Measurements from ENCODE around the gene GCN1. TPM values are rescaled to one million over a fixed set of nuclear protein-coding genes. Genes with fewer than 3 reads are reported as not detected.
"Not testable (repeated sequence)": the region's sequence is repeated elsewhere in the genome, so short reads cannot be mapped to it uniquely, and the experiment has no call there.

GCN1 gene
- total RNA-seq, 8 experiments from 2014 or later: 31.8 to 153 (median 47.1) TPM

DNA sequence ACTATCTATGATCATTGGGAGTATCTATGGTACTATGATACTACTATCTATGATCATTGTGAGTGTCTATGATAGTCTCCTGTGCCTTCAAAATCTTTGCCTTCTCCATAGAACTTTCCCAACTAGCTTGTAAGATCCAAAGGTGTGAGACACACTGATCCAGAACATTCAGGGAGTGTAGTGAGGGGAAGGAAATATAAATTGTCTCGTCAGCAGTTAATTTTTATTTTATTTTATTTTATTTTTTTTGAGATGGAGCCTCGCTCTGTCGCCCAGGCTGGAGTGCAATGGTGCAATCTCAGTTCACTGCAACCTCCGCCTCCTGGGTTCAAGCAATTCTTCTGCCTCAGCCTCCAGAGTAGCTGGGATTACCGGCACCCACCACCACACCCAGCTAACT lies 12.3 kb upstream of the GCN1 start:
- not testable (repeated sequence) for H3K4me3 ChIP-seq; H3K27ac ChIP-seq; ATAC-seq (replicated peaks in 6 of 8); H3K4me1 ChIP-seq (replicated peaks in 1 of 2)
- 90 to 100% (median 95%) methylated on average over 1 to 5 of the region's 5 CpGs; no CpG with 5 or more reads in 2 of the 10 experiments for WGBS, 10 experiments
- in situ Hi-C loops (cut with MboI; ENCODE audit: low pct_unique_long_range_greater_than_20kb in 2 of 9, low sequenced_read_pairs in 9 of 9, unreplicated experiment in 9 of 9): loop anchor here in 1 of 9 experiments (25.0 kb wide), 1 partner anchor 256 kb away; the partner anchor contains the start of gene SRSF9

DNA sequence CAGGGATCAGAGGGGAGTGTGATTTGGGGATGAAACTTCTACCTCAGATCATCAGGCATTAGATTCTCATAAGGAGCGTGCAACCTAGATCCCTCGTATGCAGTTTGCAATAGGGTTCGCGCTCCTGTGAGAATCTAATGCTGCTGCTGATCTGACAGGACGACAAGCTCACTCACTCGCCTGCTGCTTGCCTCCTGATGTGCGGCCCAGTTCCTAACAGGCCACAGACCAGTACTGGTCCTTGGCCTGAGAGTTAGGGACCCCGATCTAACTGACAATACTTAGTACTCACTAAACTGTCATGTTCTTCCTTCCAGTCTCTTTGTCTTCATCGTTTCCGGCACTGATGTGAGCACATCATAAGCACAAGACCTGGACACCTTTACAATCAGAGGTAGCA lies 11.7 kb upstream of the GCN1 start:
- in situ Hi-C loops (cut with MboI; ENCODE audit: low pct_unique_long_range_greater_than_20kb in 2 of 9, low sequenced_read_pairs in 9 of 9, unreplicated experiment in 9 of 9): loop anchor here in 1 of 9 experiments (25.0 kb wide), 1 partner anchor 256 kb away; the partner anchor contains the start of gene SRSF9
- WGBS, 10 experiments: 92 to 100% (median 96%) methylated on average over 1 to 8 of the region's 10 CpGs; no CpG with 5 or more reads in 3 of the 10 experiments
- no peak for ATAC-seq (replicated peaks in 6 of 8)
- no peaks in the 10 kb centered on the region for H3K4me1 ChIP-seq (replicated peaks in 1 of 2)
- H3K4me3 ChIP-seq: no peak overlapping the region
- H3K27ac ChIP-seq: no peak overlapping the region

DNA sequence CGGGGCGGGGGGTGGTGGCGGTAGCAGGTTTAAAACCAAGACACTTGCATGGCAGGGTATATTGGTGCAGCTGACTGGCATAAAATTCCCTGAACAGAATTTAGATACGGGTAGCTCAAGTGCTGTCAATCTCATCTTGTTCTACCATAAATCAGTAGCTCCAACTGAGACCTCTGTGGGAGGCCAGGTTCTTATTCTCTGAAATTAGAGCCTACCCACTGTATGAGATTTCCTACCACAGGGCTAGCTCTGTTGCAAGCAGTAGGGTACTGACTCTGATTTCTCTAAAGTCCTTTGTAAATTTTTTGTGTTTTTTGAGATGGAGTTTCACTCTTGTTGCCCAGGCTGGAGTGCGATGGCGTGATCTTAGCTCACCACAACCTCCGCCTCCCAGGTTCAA lies 9.7 kb upstream of the GCN1 start:
- no peak for ATAC-seq (replicated peaks in 6 of 8)
- 90 to 100% (median 100%) methylated on average over 1 to 3 of the region's 7 CpGs; no CpG with 5 or more reads in 7 of the 10 experiments for WGBS, 10 experiments
- H3K4me1 ChIP-seq (replicated peaks in 1 of 2): peaks cover 8 to 10% of the 10 kb centered on the region in 2 donors
- H3K27ac ChIP-seq: no peak overlapping the region
- in situ Hi-C loops (cut with MboI; ENCODE audit: low pct_unique_long_range_greater_than_20kb in 2 of 9, low sequenced_read_pairs in 9 of 9, unreplicated experiment in 9 of 9): loop anchor here in 1 of 9 experiments (25.0 kb wide), 1 partner anchor 258 kb away; the partner anchor contains the start of gene SRSF9
- H3K4me3 ChIP-seq: no peak overlapping the region

DNA sequence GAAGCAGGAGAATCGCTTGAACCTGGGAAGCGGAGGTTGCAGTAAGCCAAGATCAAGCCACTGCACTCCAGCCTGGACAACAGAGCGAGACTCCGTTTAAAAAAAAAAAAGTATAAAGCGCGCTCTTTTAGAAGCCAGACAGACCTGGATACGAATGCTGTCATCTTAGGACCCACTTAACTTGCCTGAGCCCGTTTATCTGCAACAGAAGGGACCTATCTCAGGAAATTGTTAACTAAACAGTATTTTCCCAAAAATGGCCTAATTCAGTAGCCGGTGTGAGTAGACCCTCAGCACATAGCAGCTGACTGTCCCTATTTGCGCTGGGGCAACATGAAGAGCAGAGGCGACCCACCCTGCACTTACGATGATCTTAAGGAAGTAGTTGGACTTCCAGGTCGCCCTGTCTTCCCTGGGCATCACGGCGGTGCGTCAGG lies 5.9 kb upstream of the GCN1 start:
- in situ Hi-C loops (cut with MboI; ENCODE audit: low pct_unique_long_range_greater_than_20kb in 2 of 9, low sequenced_read_pairs in 9 of 9, unreplicated experiment in 9 of 9): loop anchor here in 1 of 9 experiments (25.0 kb wide), 1 partner anchor 262 kb away; the partner anchor contains the start of gene SRSF9
- ATAC-seq (replicated peaks in 6 of 8): no peak
- Histone ChIP-seq H3K27ac (peak overlapping the region; percentile 57 to 78), H3K4me3 (peak overlapping the region; percentile 63 to 85 (median 73)), H3K4me1 (replicated peaks in 1 of 2) (peaks cover 12 to 14% of the 10 kb centered on the region in 2 donors)
- WGBS, 10 experiments: 0 to 10% (median 0%) methylated on average over 2 to 9 of the region's 16 CpGs; no CpG with 5 or more reads in 1 of the 10 experiments

DNA sequence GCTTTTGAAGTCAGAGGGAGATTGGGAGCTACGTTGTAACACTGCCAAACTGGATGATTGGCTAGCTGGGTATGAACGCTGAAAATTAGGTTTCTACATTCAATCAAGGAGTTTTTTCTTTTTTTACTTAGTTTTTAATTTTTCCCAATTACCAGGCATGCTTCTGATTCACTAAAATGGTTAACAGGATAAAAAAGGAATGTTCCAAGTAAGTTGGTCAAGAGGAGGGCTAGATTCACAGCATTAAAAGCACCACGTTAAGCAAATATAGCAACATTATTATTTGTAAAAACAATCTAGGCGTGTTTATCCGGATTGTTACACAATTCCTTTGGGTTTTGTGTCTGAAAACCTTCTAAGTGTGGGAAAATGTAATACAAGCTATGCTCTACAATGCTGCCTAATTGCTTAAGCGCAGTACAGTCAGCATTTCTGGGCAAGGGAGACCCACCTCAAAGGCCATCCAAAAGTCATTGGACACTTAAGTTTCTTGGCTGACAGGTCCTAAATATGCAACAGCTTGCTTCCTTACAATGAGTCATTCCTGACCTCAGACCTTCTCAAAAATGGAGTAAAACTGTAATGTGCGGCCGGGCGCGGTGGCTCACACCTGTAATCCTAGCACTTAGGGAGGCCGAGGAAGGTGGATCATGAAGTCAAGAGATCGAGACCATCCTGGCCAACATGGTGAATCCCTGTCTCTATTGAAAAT lies 5.2 kb upstream of the GCN1 start:
- in situ Hi-C loops (cut with MboI; ENCODE audit: low pct_unique_long_range_greater_than_20kb in 2 of 9, low sequenced_read_pairs in 9 of 9, unreplicated experiment in 9 of 9): loop anchor here in 1 of 9 experiments (25.0 kb wide), 1 partner anchor 263 kb away; the partner anchor contains the start of gene SRSF9
- no peak for ATAC-seq (replicated peaks in 6 of 8)
- Histone ChIP-seq H3K4me3 (peak overlapping the region; percentile 63 to 85 (median 73)), H3K4me1 (replicated peaks in 1 of 2) (peaks cover 17 to 20% of the 10 kb centered on the region in 2 donors), H3K27ac (peak overlapping the region; percentile 23 to 78)
- WGBS, 10 experiments: 0 to 45% (median 15%) methylated on average over 2 to 11 of the region's 12 CpGs

DNA sequence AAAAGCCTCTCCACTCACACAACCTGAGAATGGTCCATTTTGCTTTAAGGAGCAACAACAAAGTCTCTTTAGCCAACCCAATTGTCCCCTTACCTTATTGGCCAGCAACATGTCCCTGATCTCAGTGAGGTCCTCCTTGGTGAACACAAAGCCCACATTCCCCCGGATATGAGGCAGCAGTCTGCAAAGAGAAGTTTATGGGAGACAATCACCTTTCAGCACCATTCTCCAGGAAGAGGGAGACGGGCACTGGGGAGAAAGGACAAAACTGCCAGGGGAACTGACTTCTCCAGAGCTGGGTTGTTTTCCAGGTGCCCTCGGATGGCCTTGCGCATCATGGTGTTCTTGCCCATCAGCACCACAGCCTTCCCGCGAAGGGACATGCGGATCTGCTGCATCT lies 4.5 kb upstream of the GCN1 start:
- Histone ChIP-seq H3K4me1 (replicated peaks in 1 of 2) (peaks cover 17 to 20% of the 10 kb centered on the region in 2 donors), H3K27ac (no peak overlapping the region), H3K4me3 (no peak overlapping the region)
- WGBS, 10 experiments: 59 to 100% (median 74%) methylated on average over 1 to 4 of the region's 7 CpGs; no CpG with 5 or more reads in 7 of the 10 experiments
- in situ Hi-C loops (cut with MboI; ENCODE audit: low pct_unique_long_range_greater_than_20kb in 2 of 9, low sequenced_read_pairs in 9 of 9, unreplicated experiment in 9 of 9): no loop called here
- no peak for ATAC-seq (replicated peaks in 6 of 8)

DNA sequence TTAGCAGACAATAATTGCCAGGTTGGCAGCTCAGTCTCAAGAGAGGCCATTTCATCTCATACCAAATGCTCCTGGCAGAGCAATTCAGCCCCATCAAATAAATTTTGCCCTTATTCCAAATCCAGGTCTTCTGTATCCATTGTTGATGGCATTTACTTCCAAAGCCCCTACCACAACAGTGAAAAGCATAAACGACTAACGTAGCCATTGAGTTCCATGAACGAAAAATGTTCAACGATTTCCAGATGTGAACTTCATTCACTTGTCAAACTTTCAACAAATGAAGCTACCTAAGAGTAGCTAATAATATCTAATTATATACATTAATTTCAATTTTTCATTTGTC lies 3.0 kb upstream of the GCN1 start:
- H3K4me1 ChIP-seq (replicated peaks in 1 of 2): peaks cover 27 to 28% of the 10 kb centered on the region in 2 donors
- H3K4me3 ChIP-seq: no peak overlapping the region
- ATAC-seq (replicated peaks in 6 of 8): no peak
- H3K27ac ChIP-seq: no peak overlapping the region
- in situ Hi-C loops (cut with MboI; ENCODE audit: low pct_unique_long_range_greater_than_20kb in 2 of 9, low sequenced_read_pairs in 9 of 9, unreplicated experiment in 9 of 9): no loop called here
- 0 to 100% (median 43%) methylated on average over 1 to 4 of the region's 4 CpGs; no CpG with 5 or more reads in 3 of the 10 experiments for WGBS, 10 experiments

DNA sequence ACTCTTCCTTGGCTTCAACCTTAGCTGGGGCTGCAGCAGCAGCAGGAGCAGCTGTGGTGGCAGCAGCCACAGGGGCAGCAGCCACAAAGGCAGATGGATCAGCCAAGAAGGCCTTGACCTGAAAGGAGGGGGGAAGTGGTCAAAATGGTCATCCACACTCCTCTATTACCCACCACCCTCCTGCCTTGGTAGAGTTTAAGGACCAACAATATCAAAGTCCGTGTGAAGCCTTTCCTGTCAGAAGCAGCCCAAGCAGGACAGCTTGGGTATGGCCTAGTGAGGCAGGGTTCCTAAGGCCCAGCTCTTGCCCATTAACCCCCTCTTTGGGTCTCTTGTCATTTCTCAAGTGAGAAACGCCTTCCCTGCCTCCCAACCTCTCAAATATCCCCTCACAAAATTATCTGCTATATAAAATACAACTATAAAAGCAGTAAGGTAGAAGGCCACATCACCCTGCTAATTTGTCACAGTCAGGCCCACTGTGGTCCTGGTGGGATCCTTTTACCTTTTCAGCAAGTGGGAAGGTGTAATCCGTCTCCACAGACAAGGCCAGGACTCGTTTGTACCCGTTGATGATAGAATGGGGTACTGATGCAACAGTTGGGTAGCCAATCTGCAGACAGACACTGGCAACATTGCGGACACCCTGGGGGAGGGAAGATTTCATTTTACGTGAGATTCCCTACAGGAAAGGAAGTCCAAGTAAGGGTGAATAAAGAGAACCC lies 2.5 kb upstream of the GCN1 start:
- H3K4me3 ChIP-seq; in situ Hi-C loops (cut with MboI; ENCODE audit: low pct_unique_long_range_greater_than_20kb in 2 of 9, low sequenced_read_pairs in 9 of 9, unreplicated experiment in 9 of 9); ATAC-seq (replicated peaks in 6 of 8); H3K27ac ChIP-seq: not testable (repeated sequence)
- peaks cover 27 to 28% of the 10 kb centered on the region in 2 donors for H3K4me1 ChIP-seq (replicated peaks in 1 of 2)
- WGBS, 10 experiments: 50 to 100% (median 92%) methylated on average over 1 to 7 of the region's 7 CpGs; no CpG with 5 or more reads in 3 of the 10 experiments

DNA sequence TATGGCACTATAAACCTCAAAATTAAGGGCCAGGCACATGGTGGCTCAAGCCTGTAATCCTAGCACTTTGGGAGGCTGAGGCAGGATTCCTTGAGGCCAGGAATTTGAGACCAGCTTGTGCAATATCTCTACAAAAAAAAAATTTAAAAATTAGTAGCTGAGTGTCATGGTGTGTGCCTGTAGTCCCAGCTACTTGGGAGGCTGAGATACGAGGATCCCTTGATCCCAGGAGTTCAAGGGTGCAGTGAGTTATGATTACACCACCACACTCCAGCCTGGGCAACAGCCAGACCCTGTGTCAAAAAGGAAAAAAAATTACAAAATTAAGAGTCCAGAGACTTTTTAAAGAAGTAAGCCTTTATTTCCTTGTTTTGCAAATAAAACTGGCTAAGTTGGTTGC lies 1.8 kb upstream of the GCN1 start:
- peaks cover 27 to 28% of the 10 kb centered on the region in 2 donors for H3K4me1 ChIP-seq (replicated peaks in 1 of 2)
- H3K27ac ChIP-seq: no peak overlapping the region
- H3K4me3 ChIP-seq: no peak overlapping the region
- WGBS, 10 experiments: 38 to 100% (median 100%) methylated on average over 1 of the region's 1 CpG; no CpG with 5 or more reads in 4 of the 10 experiments
- in situ Hi-C loops (cut with MboI; ENCODE audit: low pct_unique_long_range_greater_than_20kb in 2 of 9, low sequenced_read_pairs in 9 of 9, unreplicated experiment in 9 of 9): no loop called here
- ATAC-seq (replicated peaks in 6 of 8): no peak

DNA sequence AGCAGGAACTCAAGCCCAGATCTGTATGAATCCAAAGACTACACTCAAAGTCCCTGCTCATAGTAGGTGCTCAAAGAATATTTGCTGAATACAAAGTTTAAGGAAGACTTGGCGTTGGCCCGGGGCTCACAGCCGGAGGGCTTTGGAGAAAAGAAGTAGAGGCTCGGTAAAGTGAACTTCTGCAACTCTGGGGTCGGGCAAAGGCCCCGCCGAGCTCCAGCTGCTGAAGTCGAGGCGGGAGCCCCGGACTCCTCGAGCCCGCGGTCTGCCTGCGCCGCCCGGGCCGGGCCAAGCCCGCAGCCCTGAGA lies 335 bp downstream of the GCN1 start:
- 0 to 3% (median 0%) methylated on average over 3 to 5 of the region's 18 CpGs; no CpG with 5 or more reads in 4 of the 10 experiments for WGBS, 10 experiments
- Histone ChIP-seq H3K27ac (peak overlapping the region; percentile 89 to 99), H3K4me1 (replicated peaks in 1 of 2) (peaks cover 18% of the 10 kb centered on the region in 2 donors), H3K4me3 (peak overlapping the region; percentile 61 to 84 (median 64))
- ATAC-seq (replicated peaks in 6 of 8): peak in 2 of 8 experiments; percentile 28 to 48
- in situ Hi-C loops (cut with MboI; ENCODE audit: low pct_unique_long_range_greater_than_20kb in 2 of 9, low sequenced_read_pairs in 9 of 9, unreplicated experiment in 9 of 9): no loop called here

DNA sequence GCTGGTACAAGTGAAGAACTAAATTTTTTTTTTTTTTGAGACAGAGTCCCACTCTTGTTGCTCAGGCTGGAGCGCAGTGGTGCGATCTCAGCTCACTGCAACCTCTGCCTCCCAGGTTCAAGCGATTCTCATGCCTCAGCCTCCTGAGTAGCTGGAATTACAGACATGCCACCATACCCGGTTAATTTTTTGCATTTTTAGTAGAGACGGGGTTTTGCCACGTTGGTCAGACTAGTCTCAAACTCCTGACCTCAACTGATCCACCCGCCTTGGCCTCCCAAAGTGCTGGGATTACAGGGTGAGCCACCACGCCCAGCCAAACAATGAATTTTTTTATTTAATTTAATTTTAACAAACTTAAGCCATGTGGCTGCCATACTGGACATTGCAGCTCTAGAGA lies 1.2 kb downstream of the GCN1 start:
- peak overlapping the region; percentile 61 to 84 (median 64) for H3K4me3 ChIP-seq
- peaks cover 18% of the 10 kb centered on the region in 2 donors for H3K4me1 ChIP-seq (replicated peaks in 1 of 2)
- in situ Hi-C loops (cut with MboI; ENCODE audit: low pct_unique_long_range_greater_than_20kb in 2 of 9, low sequenced_read_pairs in 9 of 9, unreplicated experiment in 9 of 9); ATAC-seq (replicated peaks in 6 of 8): not testable (repeated sequence)
- peak overlapping the region in 1 of 2 donors; percentile 99 for H3K27ac ChIP-seq
- WGBS, 10 experiments: 40 to 100% (median 97%) methylated on average over 1 to 7 of the region's 8 CpGs; no CpG with 5 or more reads in 4 of the 10 experiments

DNA sequence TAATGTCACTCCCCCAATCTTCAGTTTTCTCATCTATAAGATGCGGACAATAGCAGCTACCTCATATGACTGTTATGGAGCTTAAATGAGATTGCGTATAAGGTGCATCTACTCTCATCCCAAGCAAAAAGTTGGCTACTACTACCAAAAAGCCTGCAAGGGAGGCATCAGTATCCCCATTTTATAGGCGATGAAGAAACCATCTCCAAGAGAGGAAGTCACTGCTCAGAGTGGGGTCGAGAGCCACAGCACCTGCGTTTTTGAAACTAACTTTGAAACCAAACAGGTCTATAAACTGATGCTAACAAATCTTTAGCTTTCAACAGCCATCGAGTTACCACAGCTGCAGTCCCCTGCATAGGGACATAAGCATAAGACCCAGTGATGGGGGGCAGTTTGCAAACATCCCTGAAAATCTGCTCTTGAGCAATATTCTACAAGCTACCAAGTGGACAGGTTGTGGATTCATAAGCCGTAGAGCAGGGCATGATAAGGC lies 3.5 kb downstream of the GCN1 start:
- Histone ChIP-seq H3K4me3 (no peak overlapping the region), H3K27ac (no peak overlapping the region), H3K4me1 (replicated peaks in 1 of 2) (peaks cover 18% of the 10 kb centered on the region in 2 donors)
- no peak for ATAC-seq (replicated peaks in 6 of 8)
- 71 to 100% (median 96%) methylated on average over 1 to 7 of the region's 7 CpGs for WGBS, 10 experiments
- in situ Hi-C loops (cut with MboI; ENCODE audit: low pct_unique_long_range_greater_than_20kb in 2 of 9, low sequenced_read_pairs in 9 of 9, unreplicated experiment in 9 of 9): no loop called here

DNA sequence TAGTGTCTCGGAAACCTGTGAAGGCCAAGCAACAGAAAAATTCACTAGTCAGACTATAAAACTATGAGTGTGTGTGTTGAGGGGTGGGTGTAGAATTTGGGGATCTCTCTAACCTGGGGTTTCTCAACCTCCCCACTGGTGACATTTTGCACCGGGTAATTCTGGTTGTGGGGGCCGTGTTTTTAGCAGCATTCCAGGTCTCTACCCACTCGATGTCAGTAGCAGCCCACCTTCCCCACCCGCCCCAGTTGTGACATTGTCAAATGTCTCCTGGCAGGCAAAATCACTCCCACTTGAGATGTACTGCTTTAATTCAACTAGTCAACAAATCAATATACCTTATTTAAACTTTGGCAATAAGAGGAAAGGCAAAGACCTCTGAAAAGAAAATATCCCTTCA lies 4.1 kb downstream of the GCN1 start:
- ATAC-seq (replicated peaks in 6 of 8): no peak
- Histone ChIP-seq H3K27ac (no peak overlapping the region), H3K4me3 (no peak overlapping the region), H3K4me1 (replicated peaks in 1 of 2) (peaks cover 14 to 15% of the 10 kb centered on the region in 2 donors)
- in situ Hi-C loops (cut with MboI; ENCODE audit: low pct_unique_long_range_greater_than_20kb in 2 of 9, low sequenced_read_pairs in 9 of 9, unreplicated experiment in 9 of 9): no loop called here
- WGBS, 10 experiments: 67 to 100% (median 94%) methylated on average over 1 to 4 of the region's 5 CpGs; no CpG with 5 or more reads in 4 of the 10 experiments
